Spleen (tissue), 7 donors: ENCODE measurements around the gene KSR2.

Experiments
- POLR2A ChIP-seq, 3 donors: fragments of 450-650 bp; IDR thresholded peaks; one replicate each; pipeline ENCODE4 v1.5.1; 2017; ENCODE audit warnings: antibody characterized with exemption in 3 of 3, mild to moderate bottlenecking in 1 of 3
- TF ChIP-seq, protein P1 (sequence below), 11 experiments: fragments of 200-600 bp in 7 of 11; fragments of 450-650 bp in 4 of 11; sonication (generic) in 4 of 11; IDR thresholded peaks in 8 of 11; conservative IDR thresholded peaks in 3 of 11; 1 replicate in 7 of 11; 2 replicates in 4 of 11; pipeline versions ENCODE4 v1.4.0 to v1.8.0; 2016 to 2021; ENCODE audit warnings: antibody characterized with exemption in 11 of 11, inconsistent platforms in 4 of 11, mild to moderate bottlenecking in 1 of 11
- donor health status: DM: no; HTN: no; CAD: no; lungs with moderate emphysema.
- donor health status: DM: no; HTN: no; CAD: no.
- donor health status: DM: no; HTN: no; CAD: no.

DNA sequence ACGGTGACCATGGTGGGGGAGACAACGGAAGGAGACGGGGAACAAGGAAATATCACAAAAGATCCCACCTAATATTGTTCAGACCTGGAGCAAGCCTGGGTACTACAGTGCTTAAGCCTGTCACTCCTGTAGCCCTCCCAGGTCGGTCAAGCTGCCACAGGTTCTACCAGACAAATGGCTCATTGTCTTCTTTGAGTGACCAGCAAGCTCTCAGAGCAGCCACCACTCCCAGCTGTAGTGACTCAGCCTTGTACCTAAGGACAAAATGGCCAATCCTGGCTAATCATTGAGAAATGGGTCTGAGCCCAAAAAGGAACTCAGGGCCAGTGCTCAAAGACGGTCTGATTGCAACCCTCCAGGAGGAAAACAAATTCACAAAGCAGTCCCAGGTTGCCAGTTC is 368.9 kb downstream of the KSR2 start:
- TF ChIP-seq, protein P1, sequence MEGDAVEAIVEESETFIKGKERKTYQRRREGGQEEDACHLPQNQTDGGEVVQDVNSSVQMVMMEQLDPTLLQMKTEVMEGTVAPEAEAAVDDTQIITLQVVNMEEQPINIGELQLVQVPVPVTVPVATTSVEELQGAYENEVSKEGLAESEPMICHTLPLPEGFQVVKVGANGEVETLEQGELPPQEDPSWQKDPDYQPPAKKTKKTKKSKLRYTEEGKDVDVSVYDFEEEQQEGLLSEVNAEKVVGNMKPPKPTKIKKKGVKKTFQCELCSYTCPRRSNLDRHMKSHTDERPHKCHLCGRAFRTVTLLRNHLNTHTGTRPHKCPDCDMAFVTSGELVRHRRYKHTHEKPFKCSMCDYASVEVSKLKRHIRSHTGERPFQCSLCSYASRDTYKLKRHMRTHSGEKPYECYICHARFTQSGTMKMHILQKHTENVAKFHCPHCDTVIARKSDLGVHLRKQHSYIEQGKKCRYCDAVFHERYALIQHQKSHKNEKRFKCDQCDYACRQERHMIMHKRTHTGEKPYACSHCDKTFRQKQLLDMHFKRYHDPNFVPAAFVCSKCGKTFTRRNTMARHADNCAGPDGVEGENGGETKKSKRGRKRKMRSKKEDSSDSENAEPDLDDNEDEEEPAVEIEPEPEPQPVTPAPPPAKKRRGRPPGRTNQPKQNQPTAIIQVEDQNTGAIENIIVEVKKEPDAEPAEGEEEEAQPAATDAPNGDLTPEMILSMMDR (IDR thresholded peaks at IDR 0.05 in 8 of 11, conservative IDR thresholded peaks at IDR 0.05 in 3 of 11) = no peak
- no peak for TF ChIP-seq POLR2A (IDR thresholded peaks at IDR 0.05)
